HG03439 (cell line): ENCODE results near the gene P2RX6.
A peak's percentile ranks its signal among the peaks of the same experiment; 100 is the strongest.

Experiments
- ATAC-seq: cut with Tn5 transposase; IDR thresholded peaks from one replicate; pipeline ENCODE4 v1.9.1; 2021; ENCODE audit warnings: mild to moderate bottlenecking, moderate library complexity; ENCODE audit not compliant: unreplicated experiment

Gene P2RX6

GRCh38 chr22:21010426-21011113, 4.4 kb upstream of the P2RX6 start:
- no peak for ATAC-seq

- ATAC-seq: no peak
Observed at GRCh38 chr22:21012446-21013407, 2.2 kb upstream of the P2RX6 start.

GRCh38 chr22:21013657-21014201, 1.2 kb upstream of the P2RX6 start:
- ATAC-seq: peak; percentile 24

- peak; percentile 71 for ATAC-seq
Observed at GRCh38 chr22:21014202-21014725, 701 bp upstream of the P2RX6 start.

- ATAC-seq: no peak
Observed at GRCh38 chr22:21015466-21016006, 571 bp downstream of the P2RX6 start.

- no peak for ATAC-seq
Observed at GRCh38 chr22:21016644-21017420, 1.9 kb downstream of the P2RX6 start.

GRCh38 chr22:21018314-21018713, 3.3 kb downstream of the P2RX6 start:
- no peak for ATAC-seq

- ATAC-seq: no peak
Observed at GRCh38 chr22:21020802-21021429, 6.0 kb downstream of the P2RX6 start.

- no peak for ATAC-seq
Observed at GRCh38 chr22:21022507-21022906, 7.5 kb downstream of the P2RX6 start.

- no peak for ATAC-seq
Observed at GRCh38 chr22:21022955-21023614, 8.1 kb downstream of the P2RX6 start.

GRCh38 chr22:21025266-21025665, 10.3 kb downstream of the P2RX6 start:
- no peak for ATAC-seq

- ATAC-seq: no peak
Observed at GRCh38 chr22:21025763-21026755, 11.1 kb downstream of the P2RX6 start.

- ATAC-seq: no peak
Observed at GRCh38 chr22:21026783-21027692, 12.1 kb downstream of the P2RX6 start.

GRCh38 chr22:21028277-21029251, 13.6 kb downstream of the P2RX6 start:
- no peak for ATAC-seq

GRCh38 chr22:21029486-21030025, 14.6 kb downstream of the P2RX6 start:
- ATAC-seq: no peak

- ATAC-seq: no peak
Observed at GRCh38 chr22:21030032-21030431, 15.1 kb downstream of the P2RX6 start.
